NCI-H82 treated with DMSO at 0.1 percent for 48 hours (cell line): ENCODE measurements around the gene FGF3.
"Not testable (repeated sequence)": the region's sequence is repeated elsewhere in the genome, so short reads cannot be mapped to it uniquely, and the experiment has no call there.

Experiments
- DNase-seq: peaks from one replicate; lab custom pipeline; 2025; ENCODE audit not compliant: unreplicated experiment; lab: John Stamatoyannopoulos, UW

Gene FGF3

GRCh38 chr11:69773626-69774353 is 45.4 kb downstream of the FGF3 start:
- no peak for DNase-seq

GRCh38 chr11:69771466-69771865 is 47.8 kb downstream of the FGF3 start:
- no peak for DNase-seq

GRCh38 chr11:69770540-69770939 is 48.7 kb downstream of the FGF3 start:
- no peak for DNase-seq

GRCh38 chr11:69765498-69765995 is 53.7 kb downstream of the FGF3 start:
- no peak for DNase-seq

- DNase-seq, result not testable (repeated sequence)
These were observed 54.3 kb downstream of the FGF3 start for GRCh38 chr11:69764918-69765317.

- DNase-seq, result no peak
These were observed 58.9 kb downstream of the FGF3 start for GRCh38 chr11:69760319-69760718.
